ENCODE results near the gene IL1RAPL1.

GRCh38 chrX:29604381-29604780, 1017.1 kb downstream of the IL1RAPL1 start:
- TF ChIP-seq CTCF (IDR thresholded peaks at IDR 0.05) (no peak), ZFX (IDR thresholded peaks at IDR 0.05; ENCODE audit: borderline replicate concordance) (no peak)
